Transverse colon (tissue), 4 donors: Measurements from ENCODE around the gene TSPAN5. TPM values are rescaled to one million over a fixed set of nuclear protein-coding genes. Genes with fewer than 3 reads are reported as not detected.

ENCODE experiments used
- DNase-seq: peaks from one replicate; pipeline ENCODE4 v3.0.0-alpha.2; 2019
- H3K27ac ChIP-seq, 4 donors: fragments of 200-600 bp; sonication (generic); 2 replicates each; pipeline ENCODE4 v1.5.1; 2016 to 2018; ENCODE audit warnings: inconsistent platforms in 4 of 4
- H3K27me3 ChIP-seq: fragments of 200-600 bp; sonication (generic); 2 replicates; pipeline ENCODE4 v1.5.1; 2017; ENCODE audit warnings: inconsistent platforms
- H3K36me3 ChIP-seq, 4 donors: fragments of 200-600 bp; sonication (generic); 2 replicates each; pipeline ENCODE4 v1.5.1; 2017 to 2019; ENCODE audit warnings: inconsistent platforms in 4 of 4
- H3K4me1 ChIP-seq, 4 donors: fragments of 200-600 bp; sonication (generic); 2 replicates each; pipeline ENCODE4 v1.5.1; 2017 to 2020; ENCODE audit warnings: inconsistent platforms in 4 of 4
- H3K4me3 ChIP-seq, 4 donors: fragments of 200-600 bp; sonication (generic); 1 replicate in 1 of 4; 2 replicates in 3 of 4; pipeline versions ENCODE4 v1.5.1 to v1.6.1; 2017 to 2019; ENCODE audit warnings: inconsistent platforms in 4 of 4
- H3K9me3 ChIP-seq, 2 donors: fragments of 200-600 bp; sonication (generic); 2 replicates each; pipeline ENCODE4 v1.5.1; 2017 to 2019; ENCODE audit warnings: inconsistent platforms in 2 of 2
- CTCF ChIP-seq, 5 experiments: fragments of 200-600 bp in 3 of 5; fragments of 450-650 bp in 2 of 5; sonication (generic) in 3 of 5; IDR thresholded peaks; 1 replicate in 2 of 5; 2 replicates in 3 of 5; pipeline ENCODE4 v1.5.1; 2016 to 2017; ENCODE audit warnings: antibody characterized with exemption in 5 of 5, inconsistent platforms in 3 of 5, mild to moderate bottlenecking in 2 of 5, moderate library complexity in 1 of 5
- EP300 ChIP-seq: sonication (generic); formaldehyde crosslinking; IDR thresholded peaks from one replicate; pipeline ENCODE4 v1.6.1; 2017; ENCODE audit warnings: antibody characterized with exemption, low read depth
- POLR2A ChIP-seq: fragments of 450-650 bp; IDR thresholded peaks from one replicate; pipeline ENCODE4 v1.6.1; 2016; ENCODE audit warnings: antibody characterized with exemption, mild to moderate bottlenecking, moderate library complexity
- POLR2AphosphoS5 ChIP-seq, 3 donors: sonication (generic); formaldehyde crosslinking; IDR thresholded peaks; one replicate each; pipeline ENCODE4 v1.6.1; 2016; ENCODE audit warnings: antibody characterized with exemption in 3 of 3
- WGBS, 2 donors: methylation state at CpG; one replicate each; pipeline ENCODE4 v1.1.5; 2018; ENCODE audit warnings: low coverage in 1 of 2; 5-methylcytosine and 5-hydroxymethylcytosine counted together
- in situ Hi-C, 4 donors: fragments of 200-750 bp; cut with MboI; loops; one replicate each; pipeline versions ENCODE4 v1.15.0 to v1.15.1; 2017; ENCODE audit warnings: low sequenced_read_pairs in 3 of 4, low pct_ligation_motif_present in 1 of 4, low pct_unique_long_range_greater_than_20kb in 1 of 4
- intact Hi-C: fragments of 100-400 bp; cut with DNase I; formaldehyde crosslinking; loops from one replicate; pipeline ENCODE4 v1.15.1; 2023; ENCODE audit warnings: low total_unique reads
- total RNA-seq, 4 donors: library from RNA; depleted of rRNA; stranded (reverse); fragments of >200 nt; gene quantifications; one replicate each; pipeline ENCODE4 v1.1.0, GENCODE V29; 2016

Gene TSPAN5
- total RNA-seq, 4 donors from 2014 or later = 1.1 to 9.6 (median 4.4) TPM

- no peak overlapping the region for H3K4me3 ChIP-seq
- TF ChIP-seq POLR2A = no peak
- TF ChIP-seq POLR2AphosphoS5 (IDR thresholded peaks at IDR 0.05) = no peak
- TF ChIP-seq EP300 = no peak
- no peak for TF ChIP-seq CTCF (IDR thresholded peaks at IDR 0.05)
- no peaks in the 10 kb centered on the region for H3K4me1 ChIP-seq
- in situ Hi-C loops = no loop called here
- H3K36me3 ChIP-seq = no peaks in the 10 kb centered on the region
- 95 to 97% methylated on average over 6 to 10 of the region's 10 CpGs for WGBS, 2 donors
- no peak for DNase-seq
- intact Hi-C loops = no loop called here
- H3K27me3 ChIP-seq = no peaks in the 10 kb centered on the region
- H3K9me3 ChIP-seq = no peaks in the 10 kb centered on the region
- no peak overlapping the region for H3K27ac ChIP-seq
These were observed 35.7 kb upstream of the TSPAN5 start for GRCh38 chr4:98694076-98694475.

GRCh38 chr4:98692411-98692810 lies 34.0 kb upstream of the TSPAN5 start:
- H3K9me3 ChIP-seq = no peaks in the 10 kb centered on the region
- DNase-seq = no peak
- no peak overlapping the region for H3K27ac ChIP-seq
- no peaks in the 10 kb centered on the region for H3K36me3 ChIP-seq
- WGBS, 2 donors = 44 to 60% methylated on average over 7 of the region's 7 CpGs
- no peaks in the 10 kb centered on the region for H3K4me1 ChIP-seq
- no peak overlapping the region for H3K4me3 ChIP-seq
- TF ChIP-seq CTCF (IDR thresholded peaks at IDR 0.05) = no peak
- TF ChIP-seq POLR2A = no peak
- no peak for TF ChIP-seq POLR2AphosphoS5 (IDR thresholded peaks at IDR 0.05)
- TF ChIP-seq EP300 = no peak
- in situ Hi-C loops (no loop called here), intact Hi-C loops (no loop called here)
- no peaks in the 10 kb centered on the region for H3K27me3 ChIP-seq

- Histone ChIP-seq H3K27me3 (no peaks in the 10 kb centered on the region), H3K36me3 (no peaks in the 10 kb centered on the region), H3K4me1 (no peaks in the 10 kb centered on the region), H3K27ac (no peak overlapping the region), H3K9me3 (no peaks in the 10 kb centered on the region), H3K4me3 (no peak overlapping the region)
- in situ Hi-C loops = no loop called here
- no peak for DNase-seq
- intact Hi-C loops = loop anchor here (1.0 kb wide), 1 partner anchor 40 kb away; no protein-coding TSS in a partner anchor
- WGBS, 2 donors = 86% methylated on average over 4 of the region's 4 CpGs; no CpG with 5 or more reads in 1 of the 2 donors
- TF ChIP-seq POLR2A (no peak), CTCF (IDR thresholded peaks at IDR 0.05) (no peak), EP300 (no peak), POLR2AphosphoS5 (IDR thresholded peaks at IDR 0.05) (no peak)
These were observed 33.2 kb upstream of the TSPAN5 start for GRCh38 chr4:98691588-98691987.

GRCh38 chr4:98689507-98690174 lies 31.2 kb upstream of the TSPAN5 start:
- intact Hi-C loops = no loop called here
- Histone ChIP-seq H3K4me1 (peaks cover 0 to 6% (median 0%) of the 10 kb centered on the region in 4 donors), H3K9me3 (no peaks in the 10 kb centered on the region), H3K36me3 (no peaks in the 10 kb centered on the region), H3K27me3 (no peaks in the 10 kb centered on the region), H3K4me3 (no peak overlapping the region), H3K27ac (no peak overlapping the region)
- in situ Hi-C loops = no loop called here
- no peak for DNase-seq
- TF ChIP-seq EP300 = no peak
- no peak for TF ChIP-seq POLR2A
- TF ChIP-seq POLR2AphosphoS5 (IDR thresholded peaks at IDR 0.05) = no peak
- TF ChIP-seq CTCF (IDR thresholded peaks at IDR 0.05) = no peak
- 89 to 100% methylated on average over 1 to 4 of the region's 4 CpGs for WGBS, 2 donors
